Progenitor cell of endocrine pancreas (in vitro differentiated cells): ENCODE measurements around the gene FBXW8. TPM values are rescaled to one million over a fixed set of nuclear protein-coding genes. Genes with fewer than 3 reads are reported as not detected.

Experiments used
- DNase-seq: peaks from one replicate; pipeline ENCODE4 v3.0.0; 2021; ENCODE audit warnings: low spot score; ENCODE audit not compliant: unreplicated experiment
- H3K27ac Mint-ChIP-seq: 2 replicates; pipeline ENCODE4 v1.8.0; 2021; ENCODE audit warnings: mild to moderate bottlenecking, moderate library complexity, mixed read lengths
- H3K27me3 Mint-ChIP-seq: 2 replicates; pipeline ENCODE4 v1.8.0; 2021; ENCODE audit warnings: mixed read lengths
- H3K36me3 Mint-ChIP-seq: 2 replicates; pipeline ENCODE4 v1.8.0; 2022; ENCODE audit warnings: mixed read lengths; ENCODE audit not compliant: insufficient read depth
- H3K4me1 Mint-ChIP-seq: 2 replicates; pipeline ENCODE4 v1.8.0; 2021; ENCODE audit warnings: low read depth, mixed read lengths
- H3K4me3 Mint-ChIP-seq: 2 replicates; pipeline ENCODE4 v1.8.0; 2021; ENCODE audit warnings: low read depth, mild to moderate bottlenecking, moderate library complexity, mixed read lengths
- H3K9me3 Mint-ChIP-seq: 2 replicates; pipeline ENCODE4 v1.8.0; 2021; ENCODE audit warnings: low read depth, mixed read lengths
- total RNA-seq: library from RNA; stranded (reverse); gene quantifications from 2 replicates; pipeline ENCODE4 v1.2.1, GENCODE V29; 2021
- TF ChIP-seq, protein P1 (sequence below): fragments of 200-600 bp; sonication (generic); IDR thresholded peaks from one replicate; pipeline ENCODE4 v1.5.0; 2021; ENCODE audit warnings: antibody characterized with exemption, mild to moderate bottlenecking; ENCODE audit not compliant: unreplicated experiment

Gene FBXW8
- total RNA-seq, 1 donor from 2014 or later: 32.6 TPM

DNA sequence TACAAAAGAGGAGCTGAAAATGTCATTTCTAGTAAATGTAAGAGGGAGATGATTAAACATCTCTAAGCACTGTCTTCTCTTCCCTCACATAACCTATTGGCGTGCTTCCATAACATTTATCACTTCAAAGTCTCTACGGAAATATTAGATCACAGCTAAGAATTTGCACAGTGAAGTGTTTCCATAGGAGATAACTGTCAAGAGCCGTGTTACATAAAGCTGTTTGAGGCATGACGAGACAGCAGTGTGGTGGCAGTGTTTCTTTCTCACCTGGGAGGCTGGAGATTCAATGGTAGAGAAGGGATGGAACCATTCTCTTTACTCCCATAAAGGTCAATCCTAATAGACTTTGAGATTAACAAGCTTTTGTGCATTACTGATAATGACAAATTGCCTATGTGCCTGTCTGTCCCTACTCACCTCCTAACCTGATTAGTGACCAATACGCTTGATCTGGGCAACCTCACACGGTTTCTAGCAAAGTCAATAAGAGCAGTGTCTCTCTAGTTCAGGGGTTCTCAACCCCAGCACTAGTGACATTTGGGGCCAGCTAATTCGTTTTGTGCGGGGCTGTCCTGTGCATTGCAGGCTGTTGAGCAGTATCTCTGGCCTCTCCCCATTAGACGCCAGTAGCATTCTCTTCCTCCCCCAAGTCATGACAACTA lies 35.3 kb downstream of the FBXW8 start:
- TF ChIP-seq, protein P1, sequence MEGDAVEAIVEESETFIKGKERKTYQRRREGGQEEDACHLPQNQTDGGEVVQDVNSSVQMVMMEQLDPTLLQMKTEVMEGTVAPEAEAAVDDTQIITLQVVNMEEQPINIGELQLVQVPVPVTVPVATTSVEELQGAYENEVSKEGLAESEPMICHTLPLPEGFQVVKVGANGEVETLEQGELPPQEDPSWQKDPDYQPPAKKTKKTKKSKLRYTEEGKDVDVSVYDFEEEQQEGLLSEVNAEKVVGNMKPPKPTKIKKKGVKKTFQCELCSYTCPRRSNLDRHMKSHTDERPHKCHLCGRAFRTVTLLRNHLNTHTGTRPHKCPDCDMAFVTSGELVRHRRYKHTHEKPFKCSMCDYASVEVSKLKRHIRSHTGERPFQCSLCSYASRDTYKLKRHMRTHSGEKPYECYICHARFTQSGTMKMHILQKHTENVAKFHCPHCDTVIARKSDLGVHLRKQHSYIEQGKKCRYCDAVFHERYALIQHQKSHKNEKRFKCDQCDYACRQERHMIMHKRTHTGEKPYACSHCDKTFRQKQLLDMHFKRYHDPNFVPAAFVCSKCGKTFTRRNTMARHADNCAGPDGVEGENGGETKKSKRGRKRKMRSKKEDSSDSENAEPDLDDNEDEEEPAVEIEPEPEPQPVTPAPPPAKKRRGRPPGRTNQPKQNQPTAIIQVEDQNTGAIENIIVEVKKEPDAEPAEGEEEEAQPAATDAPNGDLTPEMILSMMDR: no peak
- Mint-ChIP-seq H3K9me3 (peaks cover 4% of the 10 kb centered on the region), H3K27me3 (no peaks in the 10 kb centered on the region), H3K27ac (no peak overlapping the region), H3K4me3 (no peak overlapping the region), H3K4me1 (no peaks in the 10 kb centered on the region), H3K36me3 (peaks cover 30% of the 10 kb centered on the region)
- DNase-seq: no peak

DNA sequence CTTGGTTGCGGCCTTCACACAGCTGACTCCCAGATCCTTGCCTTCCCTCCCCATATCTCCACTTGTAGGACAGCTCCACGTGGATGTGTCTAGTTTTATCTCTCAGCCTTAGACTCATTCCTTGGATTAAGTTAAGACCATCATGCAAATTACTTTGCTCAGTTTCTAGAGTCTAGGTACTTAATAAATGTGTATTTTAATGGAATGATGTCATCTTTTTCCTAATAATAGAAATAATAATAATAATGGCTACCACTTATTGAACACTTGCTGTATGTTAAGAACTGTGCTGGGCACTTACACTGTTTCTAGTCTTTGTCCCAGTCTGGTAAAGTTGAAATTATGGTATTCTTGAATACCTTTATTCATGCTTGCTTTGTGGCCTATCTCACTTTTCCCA lies 37.5 kb downstream of the FBXW8 start:
- peaks cover 23% of the 10 kb centered on the region for H3K36me3 Mint-ChIP-seq
- H3K4me1 Mint-ChIP-seq: no peaks in the 10 kb centered on the region
- H3K9me3 Mint-ChIP-seq: peaks cover under 1% of the 10 kb centered on the region
- H3K4me3 Mint-ChIP-seq: no peak overlapping the region
- H3K27ac Mint-ChIP-seq: no peak overlapping the region
- no peak for DNase-seq
- H3K27me3 Mint-ChIP-seq: no peaks in the 10 kb centered on the region
- TF ChIP-seq, protein P1: no peak

DNA sequence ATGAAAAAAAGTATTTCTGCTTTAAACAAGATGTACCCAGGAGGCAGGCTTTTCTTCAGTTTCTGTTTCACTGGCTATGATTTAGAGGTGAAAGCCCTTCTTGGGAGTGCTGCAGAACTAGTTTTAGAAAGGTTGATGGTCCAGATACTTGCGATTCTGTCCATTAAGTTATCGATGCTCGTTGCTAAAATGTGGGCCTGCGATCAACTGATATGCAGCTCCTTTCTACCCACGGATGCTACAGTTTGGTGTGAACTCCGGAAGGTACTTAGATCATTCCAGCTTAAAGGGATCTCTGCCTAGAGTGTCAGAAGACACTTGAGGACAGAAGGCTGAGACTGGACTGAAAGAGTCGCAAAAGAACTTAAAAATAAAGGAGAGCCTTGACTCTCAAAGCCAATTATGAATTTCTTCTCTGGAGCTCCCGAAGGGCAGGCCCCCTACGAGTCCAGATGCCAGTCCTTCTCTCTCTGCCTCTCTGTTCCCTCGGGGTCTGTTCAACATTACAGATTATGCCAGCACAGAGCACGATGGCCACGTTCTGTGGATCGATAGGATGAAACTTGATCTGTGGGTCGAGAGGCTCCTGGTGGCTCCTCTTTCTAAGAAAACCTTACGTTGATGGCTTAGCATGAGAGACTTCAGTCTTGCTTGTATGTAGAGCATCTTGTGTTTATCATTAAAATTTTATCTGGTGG lies 40.0 kb downstream of the FBXW8 start:
- Mint-ChIP-seq H3K4me1 (peaks cover 4% of the 10 kb centered on the region), H3K4me3 (no peak overlapping the region), H3K36me3 (peaks cover 16% of the 10 kb centered on the region), H3K27ac (no peak overlapping the region), H3K9me3 (no peaks in the 10 kb centered on the region), H3K27me3 (no peaks in the 10 kb centered on the region)
- TF ChIP-seq, protein P1: no peak
- no peak for DNase-seq

DNA sequence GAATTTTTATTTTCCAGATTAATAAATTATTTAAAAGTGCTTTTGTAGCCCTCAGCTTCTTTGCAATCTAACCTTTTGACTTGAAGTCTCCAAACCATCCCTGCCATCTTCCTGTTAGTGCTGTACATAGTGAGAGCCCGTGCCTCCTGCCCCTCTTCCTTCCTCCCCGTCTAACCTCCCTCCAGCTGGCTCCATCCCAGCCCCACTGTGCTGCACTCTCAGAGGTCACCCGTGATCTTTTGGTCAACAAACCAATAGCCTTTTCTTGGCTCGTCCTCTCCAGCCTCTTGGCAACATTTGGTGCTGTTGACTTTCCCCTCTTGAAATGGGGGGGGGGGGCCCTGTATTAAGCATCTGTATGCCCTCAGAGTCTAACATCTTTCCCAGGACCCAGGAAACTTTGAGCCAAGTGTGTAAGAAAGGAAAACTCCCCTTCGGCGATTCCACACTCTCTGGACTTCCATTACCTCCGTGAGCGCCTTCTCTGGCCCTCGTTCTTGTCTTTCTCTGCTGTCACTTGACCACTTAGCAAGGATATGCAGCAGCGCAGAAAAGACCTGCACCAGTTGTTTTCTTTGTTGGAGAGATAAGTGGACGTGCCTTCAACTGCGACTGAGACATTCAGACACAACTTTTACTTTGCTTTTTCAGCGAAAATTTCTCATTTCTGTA lies 44.1 kb downstream of the FBXW8 start:
- TF ChIP-seq, protein P1: no peak
- no peak overlapping the region for H3K4me3 Mint-ChIP-seq
- no peak for DNase-seq
- H3K9me3 Mint-ChIP-seq: no peaks in the 10 kb centered on the region
- H3K4me1 Mint-ChIP-seq: peaks cover 12% of the 10 kb centered on the region
- H3K36me3 Mint-ChIP-seq: peaks cover 12% of the 10 kb centered on the region
- no peak overlapping the region for H3K27ac Mint-ChIP-seq
- H3K27me3 Mint-ChIP-seq: no peaks in the 10 kb centered on the region

DNA sequence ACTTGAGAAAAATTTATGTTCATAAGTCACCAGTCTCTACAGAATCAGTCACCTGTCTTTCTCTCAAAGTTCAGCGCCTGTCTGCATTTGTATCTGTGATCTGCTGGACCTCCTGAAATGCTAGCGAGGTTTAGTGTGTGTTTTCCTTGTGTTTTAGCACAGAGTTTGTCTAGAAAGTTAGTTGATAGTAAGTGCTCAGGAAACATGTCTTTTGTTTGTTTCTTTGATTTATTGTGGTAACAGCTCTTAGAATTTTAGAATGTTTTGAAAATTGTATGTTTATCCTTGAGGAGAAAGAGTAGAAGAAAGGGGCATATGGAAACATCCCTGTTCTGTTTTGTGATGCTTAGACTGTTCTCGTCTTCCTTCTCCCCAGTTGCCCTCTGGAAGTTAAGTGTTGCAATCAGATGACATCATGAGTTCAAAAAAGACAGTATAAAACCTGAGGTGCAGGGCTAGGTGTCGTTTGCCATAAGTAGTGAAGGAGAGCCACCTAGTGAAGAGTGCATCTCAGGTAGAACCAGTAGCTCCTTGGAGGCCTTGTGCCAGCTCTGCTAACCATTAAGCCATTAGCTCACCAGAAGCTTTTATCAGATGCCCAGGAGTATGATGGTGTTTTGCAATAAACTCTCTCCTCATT lies 44.8 kb downstream of the FBXW8 start:
- TF ChIP-seq, protein P1: no peak
- Mint-ChIP-seq H3K4me3 (no peak overlapping the region), H3K27me3 (no peaks in the 10 kb centered on the region), H3K27ac (peak overlapping the region; percentile 30), H3K4me1 (peaks cover 12% of the 10 kb centered on the region), H3K36me3 (peaks cover 11% of the 10 kb centered on the region), H3K9me3 (no peaks in the 10 kb centered on the region)
- DNase-seq: no peak
